HUES48 (cell line): ENCODE data around the gene SDS.

Experiments
- H3K27ac ChIP-seq: one replicate; pipeline ENCODE4 v1.7.0; 2013; ENCODE audit warnings: low read depth, low read length, inconsistent platforms
- H3K27me3 ChIP-seq: 2 replicates; pipeline ENCODE4 v1.6.1; 2013; ENCODE audit warnings: mild to moderate bottlenecking, low read length; ENCODE audit not compliant: control insufficient read depth, insufficient read depth
- H3K36me3 ChIP-seq: 2 replicates; pipeline ENCODE4 v1.6.1; 2013; ENCODE audit warnings: low read length; ENCODE audit not compliant: control insufficient read depth, insufficient read depth
- H3K4me1 ChIP-seq: 2 replicates; pipeline ENCODE4 v1.6.1; 2013; ENCODE audit warnings: mild to moderate bottlenecking, low read length; ENCODE audit not compliant: control insufficient read depth, insufficient read depth
- H3K4me3 ChIP-seq: 2 replicates; pipeline ENCODE4 v1.5.1; 2013; ENCODE audit warnings: mild to moderate bottlenecking, low read depth, low read length
- H3K9ac ChIP-seq: 2 replicates; pipeline ENCODE4 v1.6.1; 2013; ENCODE audit warnings: mild to moderate bottlenecking, low read depth, low read length, moderate library complexity
- H3K9me3 ChIP-seq: 2 replicates; pipeline ENCODE4 v1.6.1; 2013; ENCODE audit warnings: low read length; ENCODE audit not compliant: control insufficient read depth, insufficient read depth

The SDS gene

DNA sequence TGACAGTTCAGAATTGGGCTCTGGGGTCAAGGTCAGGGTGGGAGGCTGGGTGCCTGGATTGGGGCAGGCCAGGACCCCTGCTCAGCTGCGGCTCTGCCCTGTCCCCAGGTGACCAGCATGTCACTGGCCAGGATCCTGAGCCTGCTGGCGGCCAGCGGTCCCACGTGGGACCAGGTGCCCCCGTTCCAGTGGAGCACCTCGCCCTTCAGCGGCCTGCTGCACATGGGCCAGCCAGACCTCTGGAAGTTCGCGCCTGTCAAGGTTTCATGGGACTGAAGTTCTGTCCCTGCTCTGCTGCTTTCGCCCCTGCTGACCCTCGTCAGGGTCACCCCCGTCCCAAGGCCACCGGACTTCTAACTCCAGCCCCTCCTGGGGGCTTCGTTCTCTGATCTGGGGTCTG, 15.3 kb downstream of the SDS start:
- Histone ChIP-seq H3K4me1 (no peaks in the 10 kb centered on the region), H3K9me3 (no peaks in the 10 kb centered on the region), H3K36me3 (peaks cover 32% of the 10 kb centered on the region), H3K4me3 (no peak overlapping the region), H3K27me3 (no peaks in the 10 kb centered on the region), H3K9ac (no peak overlapping the region), H3K27ac (no peak overlapping the region)

DNA sequence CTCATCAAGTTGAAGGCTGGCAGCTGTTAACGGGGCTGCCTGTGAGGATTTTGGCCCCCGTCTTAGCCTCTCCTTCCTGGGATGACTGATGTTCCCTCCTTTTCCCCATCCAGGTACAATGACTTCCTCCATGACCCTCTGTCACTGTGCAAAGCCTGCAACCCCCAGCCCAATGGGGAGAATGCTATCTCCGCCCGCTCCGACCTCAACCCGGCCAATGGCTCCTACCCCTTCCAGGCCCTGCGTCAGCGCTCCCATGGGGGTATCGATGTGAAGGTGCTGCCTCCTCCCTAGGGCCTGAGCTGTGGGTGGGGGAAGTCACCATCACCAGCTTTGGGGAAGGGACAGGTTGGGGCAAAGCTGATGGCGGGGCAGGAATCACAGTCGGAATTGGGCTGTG, 16.1 kb downstream of the SDS start:
- no peak overlapping the region for H3K4me3 ChIP-seq
- no peak overlapping the region for H3K9ac ChIP-seq
- H3K27me3 ChIP-seq, result no peaks in the 10 kb centered on the region
- no peaks in the 10 kb centered on the region for H3K9me3 ChIP-seq
- H3K27ac ChIP-seq, result no peak overlapping the region
- no peaks in the 10 kb centered on the region for H3K4me1 ChIP-seq
- H3K36me3 ChIP-seq, result peaks cover 32% of the 10 kb centered on the region

DNA sequence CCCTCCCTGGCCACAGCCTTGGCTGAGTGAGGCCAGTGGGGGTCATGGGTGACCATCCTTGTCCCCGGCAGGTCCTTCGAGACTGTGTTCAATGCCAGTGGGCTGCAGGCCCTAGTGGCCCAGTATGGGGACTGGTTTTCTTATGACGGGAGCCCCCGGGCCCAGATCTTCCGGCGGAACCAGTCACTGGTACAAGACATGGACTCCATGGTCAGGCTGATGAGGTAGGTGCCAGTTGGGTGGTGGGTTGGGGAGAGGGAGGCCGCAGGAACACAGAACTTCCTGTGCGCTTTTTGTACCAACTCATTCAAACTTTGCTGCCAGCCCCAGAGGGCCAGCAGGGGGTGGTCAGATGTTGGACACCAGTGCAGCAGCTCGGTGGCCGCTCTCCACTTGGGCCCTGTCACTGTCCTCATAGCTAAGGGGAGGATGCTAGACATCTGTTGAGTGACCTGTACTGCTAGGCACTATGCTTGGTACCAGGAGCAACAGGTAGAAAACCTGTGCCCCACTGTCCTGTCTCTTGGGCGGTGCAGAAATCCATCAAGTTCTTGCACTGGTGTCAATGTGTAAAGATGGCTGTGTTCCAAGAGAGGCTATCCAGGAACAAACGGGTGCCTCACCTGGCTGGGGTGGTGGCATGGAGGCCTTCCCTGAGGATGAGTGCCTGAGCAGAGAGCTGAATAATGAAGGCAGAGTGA, 16.7 kb downstream of the SDS start:
- Histone ChIP-seq H3K9ac (no peak overlapping the region), H3K4me3 (no peak overlapping the region), H3K36me3 (peaks cover 32% of the 10 kb centered on the region), H3K4me1 (no peaks in the 10 kb centered on the region), H3K27ac (no peak overlapping the region), H3K27me3 (no peaks in the 10 kb centered on the region), H3K9me3 (no peaks in the 10 kb centered on the region)

- Histone ChIP-seq H3K9me3 (no peaks in the 10 kb centered on the region), H3K9ac (no peak overlapping the region), H3K27ac (no peak overlapping the region), H3K27me3 (no peaks in the 10 kb centered on the region), H3K36me3 (peaks cover 32% of the 10 kb centered on the region), H3K4me3 (no peak overlapping the region), H3K4me1 (no peaks in the 10 kb centered on the region)
These were observed 18.3 kb downstream of the SDS start for GRCh38 chr12:113385282-113385882.

- H3K4me3 ChIP-seq, result no peak overlapping the region
- H3K9ac ChIP-seq, result no peak overlapping the region
- H3K4me1 ChIP-seq, result no peaks in the 10 kb centered on the region
- H3K9me3 ChIP-seq, result no peaks in the 10 kb centered on the region
- peaks cover 30% of the 10 kb centered on the region for H3K36me3 ChIP-seq
- H3K27ac ChIP-seq, result no peak overlapping the region
- no peaks in the 10 kb centered on the region for H3K27me3 ChIP-seq
These were observed 18.9 kb downstream of the SDS start for GRCh38 chr12:113384778-113385177.

DNA sequence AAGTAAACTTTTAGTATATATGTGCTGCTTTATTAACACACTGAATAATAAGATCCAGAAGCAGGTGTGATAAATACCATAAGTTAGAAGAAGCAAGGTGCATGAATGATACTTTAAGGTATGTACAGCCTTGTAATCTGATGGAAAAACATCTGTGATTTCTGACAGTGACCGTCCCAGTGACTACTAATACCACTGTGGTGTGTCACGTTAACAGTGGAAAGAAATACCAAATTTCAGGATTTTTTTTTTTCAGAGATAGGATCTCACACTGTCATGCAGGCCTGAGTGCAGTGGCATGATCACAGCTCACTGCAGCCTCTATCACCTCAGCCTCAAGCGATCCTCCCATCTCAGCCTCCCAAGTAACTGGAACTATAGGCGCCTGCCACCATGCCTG, 21.5 kb downstream of the SDS start:
- no peak overlapping the region for H3K27ac ChIP-seq
- no peak overlapping the region for H3K4me3 ChIP-seq
- peaks cover 21% of the 10 kb centered on the region for H3K36me3 ChIP-seq
- no peaks in the 10 kb centered on the region for H3K27me3 ChIP-seq
- no peaks in the 10 kb centered on the region for H3K4me1 ChIP-seq
- no peak overlapping the region for H3K9ac ChIP-seq
- no peaks in the 10 kb centered on the region for H3K9me3 ChIP-seq

DNA sequence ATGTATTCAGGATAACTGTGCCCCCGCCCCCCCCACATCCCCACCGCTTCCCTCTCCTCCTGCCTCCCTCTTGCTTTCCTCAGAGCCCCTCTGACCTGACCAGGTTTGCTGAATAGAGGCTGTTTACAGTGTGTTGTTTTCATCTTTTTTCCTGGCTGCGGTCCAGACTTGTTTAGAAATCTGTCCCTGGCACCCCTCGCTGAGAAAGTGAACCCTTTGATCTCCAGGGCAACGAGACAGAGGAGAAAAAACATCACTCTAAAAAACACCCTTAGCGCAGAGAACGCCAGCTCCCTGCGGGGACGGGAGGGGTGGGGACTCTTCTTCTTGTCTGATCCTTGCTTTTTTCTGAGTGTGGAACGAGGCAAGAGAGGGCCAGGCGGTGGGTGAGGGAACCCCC, 22.5 kb downstream of the SDS start:
- no peaks in the 10 kb centered on the region for H3K4me1 ChIP-seq
- H3K27ac ChIP-seq, result no peak overlapping the region
- H3K36me3 ChIP-seq, result peaks cover 20% of the 10 kb centered on the region
- no peak overlapping the region for H3K4me3 ChIP-seq
- no peak overlapping the region for H3K9ac ChIP-seq
- H3K27me3 ChIP-seq, result no peaks in the 10 kb centered on the region
- no peaks in the 10 kb centered on the region for H3K9me3 ChIP-seq

GRCh38 chr12:113378291-113378690, 25.4 kb downstream of the SDS start:
- Histone ChIP-seq H3K27ac (no peak overlapping the region), H3K4me1 (no peaks in the 10 kb centered on the region), H3K9ac (no peak overlapping the region), H3K27me3 (no peaks in the 10 kb centered on the region), H3K4me3 (no peak overlapping the region), H3K9me3 (no peaks in the 10 kb centered on the region), H3K36me3 (peaks cover 24% of the 10 kb centered on the region)

DNA sequence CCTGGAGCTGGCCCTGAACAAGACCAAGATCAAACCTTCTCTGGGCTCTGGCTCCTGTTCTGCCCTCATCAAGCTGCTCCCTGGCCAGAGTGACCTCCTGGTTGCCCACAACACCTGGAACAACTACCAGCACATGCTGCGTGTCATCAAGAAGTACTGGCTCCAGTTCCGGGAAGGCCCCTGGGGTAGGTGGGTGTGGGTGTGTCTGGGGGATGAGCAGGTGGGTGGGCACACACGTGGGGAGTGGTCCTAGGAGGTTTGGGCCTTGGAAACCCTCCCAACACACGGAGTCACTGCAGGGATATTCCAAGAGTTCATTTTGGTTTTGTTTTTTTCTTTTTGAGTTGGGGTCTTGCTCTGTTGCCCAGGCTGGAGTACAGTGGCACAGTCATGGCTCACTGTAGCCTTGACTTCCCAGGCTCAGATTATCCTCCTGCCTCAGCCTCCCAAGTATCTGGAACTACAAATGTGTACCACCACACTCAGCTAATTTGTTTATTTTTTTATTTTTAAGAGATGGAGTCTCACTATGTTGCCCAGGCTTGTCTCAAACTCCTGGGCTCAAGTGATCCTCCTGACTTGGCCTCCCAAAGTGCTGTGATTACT, 28.8 kb downstream of the SDS start:
- Histone ChIP-seq H3K4me3 (no peak overlapping the region), H3K36me3 (peaks cover 31% of the 10 kb centered on the region), H3K4me1 (no peaks in the 10 kb centered on the region), H3K9me3 (no peaks in the 10 kb centered on the region), H3K27me3 (no peaks in the 10 kb centered on the region), H3K27ac (no peak overlapping the region), H3K9ac (no peak overlapping the region)

GRCh38 chr12:113373969-113374368, 29.7 kb downstream of the SDS start:
- Histone ChIP-seq H3K4me1 (no peaks in the 10 kb centered on the region), H3K36me3 (peaks cover 36% of the 10 kb centered on the region), H3K9me3 (no peaks in the 10 kb centered on the region), H3K9ac (no peak overlapping the region), H3K4me3 (no peak overlapping the region), H3K27me3 (no peaks in the 10 kb centered on the region), H3K27ac (no peak overlapping the region)

DNA sequence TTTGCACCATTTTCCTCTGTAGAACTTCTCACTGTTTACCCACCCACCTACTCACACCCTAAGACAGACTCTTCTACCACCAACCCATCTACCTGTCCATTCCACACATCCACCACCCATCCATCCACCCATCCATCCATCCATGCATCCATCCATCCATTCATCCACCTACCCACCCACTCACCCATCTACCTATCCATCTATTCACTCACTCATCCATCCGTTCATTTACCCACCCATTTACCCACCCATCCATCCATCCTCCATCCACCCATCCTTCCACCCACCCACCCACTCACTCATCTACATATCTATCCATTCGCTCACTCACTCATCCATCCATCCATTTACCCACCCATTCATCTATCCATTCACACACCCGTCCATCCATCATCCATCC, 30.2 kb downstream of the SDS start:
- H3K27me3 ChIP-seq, result no peaks in the 10 kb centered on the region
- H3K9ac ChIP-seq, result no peak overlapping the region
- no peak overlapping the region for H3K4me3 ChIP-seq
- no peaks in the 10 kb centered on the region for H3K9me3 ChIP-seq
- no peak overlapping the region for H3K27ac ChIP-seq
- peaks cover 36% of the 10 kb centered on the region for H3K36me3 ChIP-seq
- no peaks in the 10 kb centered on the region for H3K4me1 ChIP-seq
